Measurements from ENCODE around the gene DBP. TPM values are rescaled to one million over a fixed set of nuclear protein-coding genes. Genes with fewer than 3 reads are reported as not detected.

DBP gene
- total RNA-seq, 2 experiments from 2014 or later, result 34.0 to 34.8 TPM

GRCh38 chr19:48625891-48626327 lies 11.3 kb downstream of the DBP start:
- ATAC-seq (ENCODE audit: low read depth), result no peak
- Mint-ChIP-seq H3K36me3 (peaks cover 11% of the 10 kb centered on the region), H3K27me3 (no peaks in the 10 kb centered on the region), H3K4me3 (no peak overlapping the region), H3K4me1 (peaks cover 35% of the 10 kb centered on the region), H3K9me3 (no peaks in the 10 kb centered on the region), H3K27ac (no peak overlapping the region)
- DNase-seq, result no peak
- POLR2A ChIA-PET, result no interaction called here

GRCh38 chr19:48624791-48625723 lies 12.1 kb downstream of the DBP start:
- peak overlapping the region; percentile 92 for H3K4me3 Mint-ChIP-seq
- POLR2A ChIA-PET, result no interaction called here
- no peaks in the 10 kb centered on the region for H3K27me3 Mint-ChIP-seq
- peak overlapping the region; percentile 97 for H3K27ac Mint-ChIP-seq
- peaks cover 36% of the 10 kb centered on the region for H3K4me1 Mint-ChIP-seq
- DNase-seq (no peak), ATAC-seq (ENCODE audit: low read depth) (no peak)
- no peaks in the 10 kb centered on the region for H3K9me3 Mint-ChIP-seq
- peaks cover 9% of the 10 kb centered on the region for H3K36me3 Mint-ChIP-seq

- Mint-ChIP-seq H3K27me3 (no peaks in the 10 kb centered on the region), H3K4me3 (peak overlapping the region; percentile 92), H3K27ac (peak overlapping the region; percentile 97), H3K4me1 (peaks cover 41% of the 10 kb centered on the region), H3K9me3 (no peaks in the 10 kb centered on the region), H3K36me3 (peaks cover 12% of the 10 kb centered on the region)
- ATAC-seq (ENCODE audit: low read depth) (peak; percentile 82), DNase-seq (peak; percentile 98)
- POLR2A ChIA-PET, result interaction anchor here (0.8 to 2.9 kb wide), 5 partner anchors 9 to 22 kb away, joined by 3 to 23 read pairs (median 4); partner anchors contain the start of gene DBP
Observed at GRCh38 chr19:48624067-48624594, 13.0 kb downstream of the DBP start.

GRCh38 chr19:48623556-48624066 lies 13.6 kb downstream of the DBP start:
- Mint-ChIP-seq H3K36me3 (peaks cover 14% of the 10 kb centered on the region), H3K4me1 (peaks cover 41% of the 10 kb centered on the region), H3K9me3 (no peaks in the 10 kb centered on the region), H3K27me3 (no peaks in the 10 kb centered on the region), H3K27ac (peak overlapping the region; percentile 97), H3K4me3 (peak overlapping the region; percentile 92)
- POLR2A ChIA-PET, result interaction anchor here (0.8 to 2.9 kb wide), 5 partner anchors 9 to 23 kb away, joined by 3 to 23 read pairs (median 4); partner anchors contain the start of gene DBP
- DNase-seq (no peak), ATAC-seq (ENCODE audit: low read depth) (no peak)

GRCh38 chr19:48619692-48620585 lies 17.2 kb downstream of the DBP start:
- Mint-ChIP-seq H3K9me3 (no peaks in the 10 kb centered on the region), H3K36me3 (peaks cover 31% of the 10 kb centered on the region), H3K4me1 (peaks cover 44% of the 10 kb centered on the region), H3K27me3 (no peaks in the 10 kb centered on the region), H3K27ac (peak overlapping the region; percentile 98), H3K4me3 (peak overlapping the region; percentile 95)
- no peak for ATAC-seq (ENCODE audit: low read depth)
- POLR2A ChIA-PET, result interaction anchor here (0.9 to 3.1 kb wide), 16 partner anchors 8 to 373 kb away, joined by 3 to 37 read pairs (median 5); partner anchors contain the start of genes BCAT2, CA11, DBP and GYS1
- DNase-seq, result peak; percentile 24

- H3K27me3 Mint-ChIP-seq, result no peaks in the 10 kb centered on the region
- H3K4me3 Mint-ChIP-seq, result peak within 1 kb of the TSS; percentile 95
- H3K4me1 Mint-ChIP-seq, result peaks cover 39% of the 10 kb centered on the region
- DNase-seq, result peak; percentile 96
- peak within 1 kb of the TSS; percentile 98 for H3K27ac Mint-ChIP-seq
- ATAC-seq (ENCODE audit: low read depth), result peak; percentile 81
- no peaks in the 10 kb centered on the region for H3K9me3 Mint-ChIP-seq
- H3K36me3 Mint-ChIP-seq, result peaks cover 31% of the 10 kb centered on the region
- POLR2A ChIA-PET, result interaction anchor here (0.6 to 3.1 kb wide), 20 partner anchors 9 to 1284 kb away, joined by 3 to 37 read pairs (median 5); partner anchors contain the start of genes BCAT2, CA11, DBP and GYS1
Observed at GRCh38 chr19:48618916-48619691, 18.1 kb downstream of the DBP start, which contains the start of the genes RPL18 and SPHK2. TSS of gene RPL18 (minus strand) at chr19:48619178. CDS start at chr19:48619143, 35 bp downstream. TSS of gene SPHK2 (plus strand) at chr19:48619506. CDS start at chr19:48620515, 1,009 bp downstream.

- Mint-ChIP-seq H3K4me1 (peaks cover 34% of the 10 kb centered on the region), H3K9me3 (no peaks in the 10 kb centered on the region), H3K27me3 (no peaks in the 10 kb centered on the region), H3K36me3 (peaks cover 27% of the 10 kb centered on the region), H3K4me3 (peak overlapping the region; percentile 95), H3K27ac (peak overlapping the region; percentile 98)
- ATAC-seq (ENCODE audit: low read depth), result no peak
- POLR2A ChIA-PET, result interaction anchor here (0.6 to 3.1 kb wide), 18 partner anchors 9 to 1284 kb away, joined by 3 to 37 read pairs (median 5); partner anchors contain the start of genes BCAT2, CA11, DBP and GYS1
- DNase-seq, result no peak
Observed at GRCh38 chr19:48618278-48618915, 18.8 kb downstream of the DBP start.

GRCh38 chr19:48617146-48617937 lies 19.8 kb downstream of the DBP start:
- peak; percentile 25 for DNase-seq
- peaks cover 30% of the 10 kb centered on the region for H3K4me1 Mint-ChIP-seq
- POLR2A ChIA-PET, result interaction anchor here (0.9 to 1.3 kb wide), 4 partner anchors 9 to 28 kb away, joined by 3 read pairs; no protein-coding TSS in a partner anchor
- no peaks in the 10 kb centered on the region for H3K27me3 Mint-ChIP-seq
- H3K4me3 Mint-ChIP-seq, result peak overlapping the region; percentile 95
- no peaks in the 10 kb centered on the region for H3K9me3 Mint-ChIP-seq
- H3K36me3 Mint-ChIP-seq, result peaks cover 24% of the 10 kb centered on the region
- no peak for ATAC-seq (ENCODE audit: low read depth)
- peak overlapping the region; percentile 98 for H3K27ac Mint-ChIP-seq

GRCh38 chr19:48616491-48617056 lies 20.6 kb downstream of the DBP start:
- ATAC-seq (ENCODE audit: low read depth), result no peak
- Mint-ChIP-seq H3K4me1 (peaks cover 26% of the 10 kb centered on the region), H3K4me3 (peak overlapping the region; percentile 95), H3K9me3 (no peaks in the 10 kb centered on the region), H3K36me3 (peaks cover 22% of the 10 kb centered on the region), H3K27me3 (no peaks in the 10 kb centered on the region), H3K27ac (peak overlapping the region; percentile 43)
- POLR2A ChIA-PET, result interaction anchor here (0.6 to 1.3 kb wide), 4 partner anchors 8 to 42 kb away, joined by 3 to 5 read pairs (median 3); no protein-coding TSS in a partner anchor
- DNase-seq, result no peak

GRCh38 chr19:48616041-48616436 lies 21.1 kb downstream of the DBP start:
- H3K27ac Mint-ChIP-seq, result peak overlapping the region; percentile 43
- peaks cover 23% of the 10 kb centered on the region for H3K4me1 Mint-ChIP-seq
- DNase-seq (peak; percentile 28), ATAC-seq (ENCODE audit: low read depth) (no peak)
- POLR2A ChIA-PET, result interaction anchor here (0.6 kb wide), 1 partner anchor 41 kb away, joined by 5 read pairs; no protein-coding TSS in a partner anchor
- peak overlapping the region; percentile 95 for H3K4me3 Mint-ChIP-seq
- no peaks in the 10 kb centered on the region for H3K9me3 Mint-ChIP-seq
- H3K27me3 Mint-ChIP-seq, result no peaks in the 10 kb centered on the region
- H3K36me3 Mint-ChIP-seq, result peaks cover 22% of the 10 kb centered on the region

All from activated naive CD8-positive, alpha-beta T cell treated with anti-CD3 and anti-CD28 coated beads, Interleukin-2, amount 10 ng/mL, durations not matched to agents 7 days and 5 days (primary cell).